Hematopoietic multipotent progenitor cell (in vitro differentiated cells): Measurements from ENCODE around the gene ATL2. TPM values are rescaled to one million over a fixed set of nuclear protein-coding genes. Genes with fewer than 3 reads are reported as not detected.
"Not testable (repeated sequence)": the region's sequence is repeated elsewhere in the genome, so short reads cannot be mapped to it uniquely, and the experiment has no call there.

ENCODE experiments used
- DNase-seq, 3 donors: peaks; one replicate each; pipeline ENCODE4 v3.0.0-alpha.2; 2011 to 2015; ENCODE audit warnings: low read depth in 2 of 3, low spot score in 2 of 3
- total RNA-seq: library from RNA; depleted of rRNA; stranded (reverse); fragments of >200 nt; gene quantifications from one replicate; pipeline ENCODE4 v1.2.3, GENCODE V29; 2012

The ATL2 gene
- total RNA-seq, 1 donor, result 68.7 TPM

DNA sequence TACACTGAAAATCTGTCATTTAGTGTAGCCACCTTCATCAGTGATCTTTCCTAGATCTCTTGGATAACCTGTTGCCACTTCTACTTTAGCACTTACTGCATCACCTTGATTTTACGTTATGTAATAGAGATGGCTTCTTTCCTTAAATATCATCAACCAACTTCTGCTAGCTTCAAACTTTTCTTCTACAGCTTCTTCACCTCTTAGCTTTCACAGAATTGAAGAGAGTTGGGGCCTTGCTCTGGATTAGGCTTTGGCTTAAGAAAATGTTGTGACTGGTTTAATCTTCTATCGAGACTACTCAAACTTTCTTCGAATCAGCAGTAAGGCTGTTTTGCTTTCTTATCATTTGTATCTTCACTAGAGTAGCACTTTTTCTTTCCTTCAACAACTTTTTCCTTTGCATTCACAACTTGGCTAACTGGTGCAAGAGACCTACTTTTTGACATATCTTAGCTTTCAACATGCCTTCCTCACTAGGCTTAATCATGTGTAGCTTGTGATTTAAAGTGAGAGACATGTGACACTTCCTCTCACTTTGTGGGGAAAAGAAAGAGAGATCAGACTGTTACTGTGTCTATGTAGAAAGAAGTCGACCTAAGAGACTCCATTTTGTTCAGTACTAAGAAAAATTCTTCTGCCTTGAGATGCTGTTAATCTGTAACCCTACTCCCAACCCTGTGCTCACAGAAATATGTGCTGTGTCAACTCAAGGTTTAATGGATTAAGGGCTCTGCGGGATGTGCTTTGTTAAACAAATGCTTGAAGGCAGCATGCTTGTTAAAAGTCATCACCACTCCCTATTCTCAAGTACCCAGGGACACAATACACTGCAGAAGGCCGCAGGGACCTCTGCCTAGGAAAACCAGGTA, 99.6 kb downstream of the ATL2 start:
- no peak for DNase-seq

DNA sequence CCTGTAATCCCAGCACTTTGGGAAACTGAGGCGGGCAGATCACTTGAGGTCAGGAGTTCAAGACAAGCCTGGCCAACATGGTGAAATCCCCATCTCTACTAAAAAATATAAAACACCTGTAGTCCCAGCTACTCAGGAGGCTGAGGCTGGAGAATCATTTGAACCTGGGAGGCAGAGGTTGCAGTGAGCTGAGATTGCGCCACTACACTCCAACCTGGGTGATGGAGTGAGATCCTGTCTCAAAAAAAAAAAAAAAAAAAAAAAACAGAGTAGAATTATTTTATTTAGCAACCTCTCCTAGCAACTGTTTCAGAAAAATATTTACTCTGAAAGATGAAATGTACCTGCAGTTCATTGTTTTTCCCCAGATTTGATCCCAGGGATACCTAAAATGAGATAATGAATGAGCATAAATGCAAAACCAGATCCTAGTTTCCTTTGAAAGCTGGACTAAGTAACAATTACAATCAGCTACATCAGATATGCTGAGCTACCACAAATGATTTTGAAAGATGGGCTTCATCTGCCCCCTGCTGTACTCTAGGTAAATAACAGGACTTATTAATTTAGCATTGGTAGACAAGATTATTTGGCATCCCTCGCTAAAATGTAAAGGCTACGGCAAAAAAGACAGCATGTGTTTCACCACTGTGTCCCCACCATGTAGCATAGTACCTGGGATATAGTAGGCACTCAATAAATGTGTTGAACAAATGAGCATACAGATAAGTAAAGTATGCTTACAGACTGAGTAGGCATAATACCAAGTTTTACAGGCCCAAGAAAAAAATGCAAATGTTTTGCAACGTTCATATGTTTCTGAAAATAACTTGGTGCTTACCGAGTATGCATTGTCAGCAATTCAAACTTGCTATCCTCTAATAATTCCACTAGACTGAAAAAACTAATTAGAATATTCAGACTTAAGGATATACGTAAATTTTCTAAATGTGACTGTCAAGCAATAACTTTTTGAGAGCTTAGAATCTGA, 102.5 kb downstream of the ATL2 start:
- peak; percentile 9 to 86 (median 56) for DNase-seq

GRCh38 chr2:38271697-38272096, 105.4 kb downstream of the ATL2 start:
- DNase-seq, result no peak

- DNase-seq, result no peak
Observed at GRCh38 chr2:38269421-38269820, 107.7 kb downstream of the ATL2 start.

GRCh38 chr2:38268691-38269327, 108.3 kb downstream of the ATL2 start:
- DNase-seq, result no peak

- DNase-seq, result no peak
Observed at GRCh38 chr2:38268001-38268400, 109.1 kb downstream of the ATL2 start.

DNA sequence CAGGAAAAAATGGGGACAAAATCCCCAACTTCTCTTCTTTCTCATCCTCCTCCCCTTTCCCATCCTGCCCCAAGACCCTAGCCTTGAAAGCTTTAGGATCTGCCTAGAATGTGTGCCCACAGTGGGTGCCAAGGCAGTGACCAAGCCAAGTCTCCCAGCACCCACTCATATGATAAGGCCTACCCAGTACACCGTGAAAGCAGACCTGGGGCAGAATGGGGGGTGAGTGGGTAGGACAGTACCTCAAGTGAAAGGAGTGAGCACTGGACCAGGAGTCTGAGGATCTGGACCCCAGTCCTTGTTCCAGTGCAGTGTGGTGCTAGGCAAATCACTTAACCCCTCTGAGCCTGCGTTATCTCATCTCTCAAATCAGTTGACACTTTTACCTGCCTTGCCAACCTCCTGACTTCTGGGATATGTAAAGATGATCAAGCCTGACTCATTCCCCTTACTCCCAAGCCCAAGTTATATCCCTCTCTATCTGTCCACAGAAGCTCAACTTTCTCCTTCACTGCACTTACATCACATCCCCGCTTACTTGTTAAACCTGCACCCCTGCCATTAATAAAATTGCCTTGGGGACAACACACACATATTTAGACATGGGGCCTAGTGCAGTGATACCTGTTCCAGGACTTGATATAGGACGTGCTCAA, 109.7 kb downstream of the ATL2 start:
- DNase-seq, result no peak

DNA sequence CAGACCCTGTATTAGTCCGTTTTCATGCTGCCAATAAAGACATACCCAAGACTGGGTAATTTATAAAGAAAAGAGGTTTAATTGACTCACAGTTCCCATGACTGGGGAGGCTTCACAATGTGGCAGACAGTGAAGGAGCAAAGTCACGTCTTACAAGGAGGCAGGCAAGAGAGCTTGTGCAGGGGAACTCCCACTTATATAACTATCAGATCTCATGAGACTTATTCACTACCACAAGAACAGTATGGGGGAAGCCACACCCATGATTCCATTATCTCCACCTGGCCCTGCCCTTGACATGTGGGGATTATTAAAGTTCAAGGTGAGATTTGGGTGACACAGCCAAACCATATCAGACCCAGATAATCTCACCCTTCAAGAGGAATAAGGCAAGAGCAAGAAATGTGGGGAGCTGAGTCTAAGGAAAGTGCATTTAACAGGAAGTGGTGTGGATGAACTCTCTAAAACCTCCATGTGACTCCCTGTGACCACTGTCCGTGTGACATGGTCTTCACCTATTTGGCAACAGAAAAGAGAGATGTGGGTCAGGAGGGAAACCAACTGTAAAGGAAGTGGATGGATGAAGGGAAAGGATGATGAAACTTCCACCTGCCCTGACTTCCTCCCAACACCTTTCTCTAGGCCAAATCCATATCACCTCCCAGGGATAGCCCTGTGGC, 110.6 kb downstream of the ATL2 start:
- no peak for DNase-seq

GRCh38 chr2:38265461-38265860, 111.6 kb downstream of the ATL2 start:
- DNase-seq, result no peak

- DNase-seq, result peak in 1 of 3 donors; percentile 11
Observed at GRCh38 chr2:38264396-38265221, 112.5 kb downstream of the ATL2 start.

DNA sequence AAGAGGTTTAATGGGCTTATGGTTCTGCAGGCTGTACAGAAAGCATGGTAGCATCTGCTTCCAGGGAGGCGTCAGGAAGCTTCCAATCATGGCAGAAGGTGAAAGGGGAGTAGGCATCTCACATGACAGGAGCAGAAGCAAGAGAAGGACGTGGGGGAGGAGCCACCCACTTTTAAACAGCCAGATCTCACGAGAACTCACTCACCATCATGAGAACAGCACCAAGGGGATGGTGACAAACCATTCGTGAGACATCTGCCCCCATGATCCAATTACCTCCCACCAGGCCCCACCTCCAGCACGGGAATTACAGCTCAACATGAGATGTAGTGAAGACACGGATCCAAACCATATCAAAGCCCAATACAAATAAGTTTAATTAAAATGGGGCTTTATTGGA, 113.8 kb downstream of the ATL2 start:
- no peak for DNase-seq

DNA sequence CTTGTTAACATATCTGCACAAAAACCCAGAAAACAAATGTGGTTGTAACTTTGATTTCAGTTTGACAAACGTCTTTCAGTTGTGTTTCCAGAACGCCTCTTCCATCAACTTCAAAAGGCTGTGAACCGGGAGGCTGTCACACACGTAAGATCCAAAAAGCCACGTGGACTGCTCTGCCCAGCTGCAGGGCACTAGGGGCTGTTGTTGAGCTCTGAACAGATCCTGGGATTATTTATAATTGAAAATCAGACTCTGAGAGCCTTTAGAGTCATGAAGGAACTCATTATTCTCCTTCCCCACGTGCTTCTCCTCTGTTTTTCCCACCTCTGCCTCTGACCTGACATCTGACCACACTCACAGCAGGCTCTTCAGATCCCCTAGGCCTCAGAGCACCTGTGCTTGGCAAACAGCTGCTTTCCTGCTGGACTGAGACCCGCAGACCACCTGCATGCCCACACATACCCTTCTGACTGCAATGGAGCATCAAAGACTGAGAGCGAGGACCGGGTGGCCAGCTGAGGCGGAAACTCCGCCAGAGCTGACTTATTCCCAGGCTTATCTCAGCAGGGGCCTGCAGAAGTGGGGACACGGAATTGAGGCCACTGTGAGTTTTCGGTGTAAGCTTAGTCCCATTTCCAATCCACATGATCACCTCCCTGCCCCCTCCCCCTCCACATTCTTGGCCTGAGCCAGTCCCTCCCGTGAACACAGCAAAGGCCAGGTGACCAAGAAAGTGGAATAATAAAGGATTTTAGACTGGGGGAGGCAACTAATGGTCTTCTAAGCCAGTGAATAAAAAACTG, 114.8 kb downstream of the ATL2 start:
- no peak for DNase-seq

- no peak for DNase-seq
Observed at GRCh38 chr2:38261569-38262068, 115.5 kb downstream of the ATL2 start.

- no peak for DNase-seq
Observed at GRCh38 chr2:38260972-38261371, 116.1 kb downstream of the ATL2 start.

GRCh38 chr2:38260469-38260868, 116.6 kb downstream of the ATL2 start:
- no peak for DNase-seq

- no peak for DNase-seq
Observed at GRCh38 chr2:38259311-38259710, 117.8 kb downstream of the ATL2 start.

GRCh38 chr2:38257680-38258079, 119.4 kb downstream of the ATL2 start:
- DNase-seq, result not testable (repeated sequence)

- DNase-seq, result no peak
Observed at GRCh38 chr2:38256610-38257009, 120.5 kb downstream of the ATL2 start.
